Activated CD4-positive, alpha-beta memory T cell treated with anti-CD3 and anti-CD28 coated beads, Interleukin-2, amount 10 ng/mL, durations not matched to agents 7 days and 5 days (primary cell): ENCODE results near the gene RAB28. TPM values are rescaled to one million over a fixed set of nuclear protein-coding genes. Genes with fewer than 3 reads are reported as not detected.
"Not testable (repeated sequence)": the region's sequence is repeated elsewhere in the genome, so short reads cannot be mapped to it uniquely, and the experiment has no call there.

Experiments used
- CTCF ChIA-PET: fragments of 350-600 bp; sonication (Branson Sonifier 250); formaldehyde crosslinking; loops from one replicate; lab custom pipeline; 2021; ENCODE audit warnings: antibody characterized with exemption, inconsistent platforms; lab: Charles Lee
- POLR2A ChIA-PET: fragments of 350-600 bp; sonication (Branson Sonifier 250); formaldehyde crosslinking; loops from one replicate; lab custom pipeline; 2021; ENCODE audit warnings: antibody characterized with exemption; lab: Charles Lee
- DNase-seq: peaks from one replicate; pipeline ENCODE4 v3.0.0-alpha.2; 2020
- H3K27ac Mint-ChIP-seq: one replicate; pipeline ENCODE4 v1.8.0; 2021; ENCODE audit warnings: mild to moderate bottlenecking, mixed read lengths
- H3K27me3 Mint-ChIP-seq: one replicate; pipeline ENCODE4 v1.8.0; 2021; ENCODE audit warnings: mixed read lengths
- H3K36me3 Mint-ChIP-seq: one replicate; pipeline ENCODE4 v1.8.0; 2021; ENCODE audit warnings: low read depth, mixed read lengths
- H3K4me1 Mint-ChIP-seq: one replicate; pipeline ENCODE4 v1.8.0; 2021; ENCODE audit warnings: mixed read lengths
- H3K4me3 Mint-ChIP-seq: one replicate; pipeline ENCODE4 v1.8.0; 2021; ENCODE audit warnings: mild to moderate bottlenecking, mixed read lengths
- H3K9me3 Mint-ChIP-seq: one replicate; pipeline ENCODE4 v1.8.0; 2021; ENCODE audit warnings: mixed read lengths
- total RNA-seq, 2 experiments: library from RNA; stranded (reverse); gene quantifications; one replicate each; pipeline ENCODE4 v1.2.3, GENCODE V29; 2021

RAB28 gene
- total RNA-seq, 2 experiments from 2014 or later, result 18.5 TPM

DNA sequence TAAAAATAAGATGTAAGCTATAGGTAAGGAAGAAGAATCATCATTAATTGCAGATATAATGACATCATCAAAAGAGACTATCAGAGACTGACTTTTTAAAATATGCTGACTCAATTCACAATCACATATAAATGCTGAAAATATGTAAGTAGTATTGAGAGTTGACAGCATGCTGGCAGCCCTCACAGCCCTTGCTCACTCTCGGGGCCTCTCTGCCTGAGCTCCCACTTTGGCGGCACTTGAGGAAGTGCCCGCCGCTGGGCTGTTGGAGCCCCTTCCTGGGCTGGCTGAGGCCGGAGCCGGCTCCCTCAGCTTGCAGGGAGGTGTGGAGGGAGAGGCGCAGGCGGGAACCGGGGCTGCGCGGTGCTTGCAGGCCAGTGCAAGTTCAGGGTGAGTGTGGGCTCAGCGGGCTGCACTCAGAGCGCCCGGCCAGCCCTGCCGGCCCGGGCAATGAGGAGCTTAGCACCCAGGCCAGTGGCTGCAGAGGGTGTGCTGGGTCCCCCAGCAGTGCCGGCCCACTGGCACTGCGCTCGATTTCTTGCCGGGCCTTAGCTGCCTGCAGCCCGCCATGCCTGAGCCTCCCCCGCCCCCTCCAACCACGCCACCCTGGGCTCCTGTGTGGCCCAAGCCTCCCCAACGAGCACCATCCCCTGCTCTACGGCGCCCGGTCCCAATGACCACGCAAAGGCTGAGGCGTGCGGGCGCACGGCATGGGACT is 68.9 kb downstream of the RAB28 start:
- Mint-ChIP-seq H3K4me3 (no peak overlapping the region), H3K36me3 (peaks cover 20% of the 10 kb centered on the region), H3K4me1 (peaks cover 2% of the 10 kb centered on the region), H3K27me3 (no peaks in the 10 kb centered on the region), H3K27ac (no peak overlapping the region), H3K9me3 (peaks cover 11% of the 10 kb centered on the region)
- CTCF ChIA-PET, result no interaction called here
- POLR2A ChIA-PET, result no interaction called here
- no peak for DNase-seq

DNA sequence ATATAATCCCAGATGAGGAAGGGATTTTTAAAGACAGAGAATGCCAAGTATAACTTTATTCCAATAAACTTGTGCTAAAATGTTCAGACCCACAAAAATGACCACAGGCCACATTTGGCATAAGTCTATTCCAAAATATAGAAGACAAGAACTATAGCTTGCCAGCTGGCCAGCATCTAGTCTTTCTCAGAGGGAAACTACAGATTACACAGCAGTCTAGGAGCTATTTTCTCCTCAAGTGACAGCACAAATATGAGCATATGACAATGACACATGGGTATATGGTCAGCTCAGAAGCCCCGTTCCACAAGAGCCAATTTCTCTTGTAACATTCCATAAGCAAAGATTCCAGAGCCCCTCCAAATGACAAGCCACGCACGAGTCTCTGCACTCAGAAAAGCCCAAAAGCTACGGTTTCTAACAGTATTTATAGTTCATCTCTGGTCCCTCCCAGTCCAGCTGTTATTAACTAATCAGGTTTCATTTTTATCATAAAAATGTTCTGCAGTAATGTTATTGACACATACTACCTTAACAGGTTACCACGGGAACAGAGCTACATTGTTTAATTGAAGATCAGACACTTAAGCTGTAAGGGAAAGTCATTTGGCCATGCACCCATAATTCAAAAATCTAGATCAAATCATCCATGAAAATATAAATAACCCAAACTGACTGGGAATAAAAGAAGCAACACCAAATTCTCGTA is 70.3 kb downstream of the RAB28 start:
- no peak overlapping the region for H3K27ac Mint-ChIP-seq
- H3K4me1 Mint-ChIP-seq, result peaks cover 2% of the 10 kb centered on the region
- no peak overlapping the region for H3K4me3 Mint-ChIP-seq
- H3K9me3 Mint-ChIP-seq, result peaks cover 6% of the 10 kb centered on the region
- no peaks in the 10 kb centered on the region for H3K27me3 Mint-ChIP-seq
- DNase-seq, result no peak
- ChIA-PET CTCF (no interaction called here), POLR2A (no interaction called here)
- peaks cover 12% of the 10 kb centered on the region for H3K36me3 Mint-ChIP-seq

DNA sequence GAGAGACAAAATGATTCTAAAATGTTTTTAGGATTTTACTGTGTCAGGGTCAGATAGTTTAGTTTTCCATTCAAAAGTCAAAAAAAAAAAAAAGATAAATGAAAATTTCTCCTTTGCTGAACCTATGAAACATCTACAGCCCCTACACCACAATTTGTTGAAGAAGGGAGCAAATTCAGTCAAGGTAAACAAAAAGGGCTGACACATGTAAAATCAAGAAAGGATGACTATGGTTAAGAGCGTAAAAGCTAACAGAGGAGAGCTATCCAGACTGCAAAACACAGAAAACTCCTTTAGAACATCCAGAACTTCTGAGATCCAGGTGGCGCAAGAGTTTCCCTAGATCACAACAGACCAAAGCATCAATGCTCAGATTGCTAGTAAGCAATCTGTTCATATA is 72.2 kb downstream of the RAB28 start:
- peaks cover 2% of the 10 kb centered on the region for H3K9me3 Mint-ChIP-seq
- CTCF ChIA-PET, result no interaction called here
- no peak overlapping the region for H3K4me3 Mint-ChIP-seq
- H3K4me1 Mint-ChIP-seq, result peaks cover 2% of the 10 kb centered on the region
- POLR2A ChIA-PET, result no interaction called here
- H3K27me3 Mint-ChIP-seq, result no peaks in the 10 kb centered on the region
- peaks cover 10% of the 10 kb centered on the region for H3K36me3 Mint-ChIP-seq
- H3K27ac Mint-ChIP-seq, result no peak overlapping the region
- no peak for DNase-seq

DNA sequence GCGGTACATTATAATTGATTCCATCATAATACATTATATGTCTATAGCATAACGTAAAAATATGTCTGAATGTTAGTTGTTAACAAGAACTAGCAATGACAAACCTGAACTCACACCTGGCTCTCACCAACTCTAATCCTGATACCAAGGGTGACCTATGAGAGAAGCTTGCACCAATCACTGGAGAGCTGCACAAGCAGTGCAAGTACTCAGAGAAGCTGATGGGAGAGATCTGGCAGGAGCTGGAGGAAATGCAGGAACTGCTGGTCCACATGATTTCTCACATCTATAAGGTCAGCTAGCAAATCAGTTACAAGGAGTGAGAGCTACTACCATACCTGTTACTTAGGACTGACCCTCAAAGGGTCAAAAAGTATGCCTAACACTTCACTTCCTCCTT is 74.8 kb downstream of the RAB28 start:
- Mint-ChIP-seq H3K36me3 (peaks cover 14% of the 10 kb centered on the region), H3K4me3 (no peak overlapping the region), H3K4me1 (peaks cover 2% of the 10 kb centered on the region), H3K27ac (no peak overlapping the region), H3K9me3 (peaks cover 4% of the 10 kb centered on the region), H3K27me3 (no peaks in the 10 kb centered on the region)
- CTCF ChIA-PET, result no interaction called here
- POLR2A ChIA-PET, result no interaction called here
- no peak for DNase-seq

DNA sequence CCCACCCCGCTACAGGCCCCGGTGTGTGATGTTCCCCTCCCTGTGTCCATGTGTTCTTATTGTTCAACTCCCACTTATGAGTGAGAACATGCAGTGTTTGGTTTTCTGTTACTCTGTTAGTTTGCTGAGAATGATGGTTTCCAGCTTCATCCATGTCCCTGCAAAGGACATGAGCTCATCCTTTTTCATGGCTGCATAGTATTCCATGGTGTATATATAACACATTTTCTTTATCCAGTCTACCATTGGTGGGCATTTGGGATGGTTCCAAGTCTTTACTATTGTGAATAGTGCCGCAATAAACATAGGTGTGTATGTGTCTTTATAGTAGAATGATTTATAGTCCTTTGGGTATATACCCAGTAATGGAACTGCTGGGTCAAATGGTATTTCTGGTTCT is 78.0 kb downstream of the RAB28 start:
- H3K4me1 Mint-ChIP-seq, H3K27me3 Mint-ChIP-seq, H3K27ac Mint-ChIP-seq, DNase-seq, CTCF ChIA-PET, POLR2A ChIA-PET, H3K4me3 Mint-ChIP-seq, H3K9me3 Mint-ChIP-seq: not testable (repeated sequence)
- H3K36me3 Mint-ChIP-seq, result peaks cover 14% of the 10 kb centered on the region

DNA sequence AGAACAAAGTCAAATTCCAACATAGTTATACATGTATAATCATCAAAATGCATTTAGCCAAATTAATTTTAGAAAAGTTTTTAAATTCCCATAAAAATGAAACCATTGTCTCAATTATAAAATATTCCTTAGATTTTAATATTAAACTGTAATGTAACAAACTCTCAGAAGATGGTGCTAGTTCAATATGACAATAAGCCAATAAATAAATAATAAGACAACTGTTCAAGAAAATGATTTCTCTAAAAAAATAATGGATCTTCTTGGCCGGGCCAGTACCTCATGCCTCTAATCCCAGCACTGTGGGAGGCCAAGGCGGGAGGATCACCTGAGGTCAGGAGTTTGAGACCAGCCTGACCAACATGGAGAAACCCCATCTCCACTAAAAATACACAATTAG is 80.3 kb downstream of the RAB28 start:
- Mint-ChIP-seq H3K27ac (no peak overlapping the region), H3K36me3 (peaks cover 11% of the 10 kb centered on the region), H3K4me1 (no peaks in the 10 kb centered on the region), H3K4me3 (no peak overlapping the region), H3K9me3 (peaks cover 4% of the 10 kb centered on the region), H3K27me3 (no peaks in the 10 kb centered on the region)
- no peak for DNase-seq
- ChIA-PET CTCF (no interaction called here), POLR2A (no interaction called here)

DNA sequence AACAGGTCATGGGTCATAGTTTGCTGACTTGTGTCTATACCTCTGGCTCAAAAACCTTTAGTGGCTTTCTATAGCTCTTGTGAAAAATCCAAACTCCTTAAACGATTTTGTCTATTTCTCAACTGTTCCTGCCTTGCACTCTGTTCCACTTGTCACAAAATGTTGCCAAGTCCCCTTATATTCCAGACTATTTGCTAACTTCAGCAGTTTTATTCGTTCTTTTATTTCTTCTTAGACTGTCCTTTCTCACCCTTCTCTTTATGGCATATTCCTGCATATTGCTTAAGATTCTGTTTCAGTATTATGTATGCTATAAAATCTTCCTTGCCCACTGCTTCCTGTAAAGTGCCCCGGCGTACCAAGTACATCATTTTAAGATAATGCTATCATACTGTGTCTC is 80.8 kb downstream of the RAB28 start:
- H3K9me3 Mint-ChIP-seq, result peaks cover 4% of the 10 kb centered on the region
- no peak for DNase-seq
- ChIA-PET CTCF (no interaction called here), POLR2A (no interaction called here)
- H3K27me3 Mint-ChIP-seq, result no peaks in the 10 kb centered on the region
- no peaks in the 10 kb centered on the region for H3K4me1 Mint-ChIP-seq
- no peak overlapping the region for H3K27ac Mint-ChIP-seq
- H3K4me3 Mint-ChIP-seq, result no peak overlapping the region
- peaks cover 10% of the 10 kb centered on the region for H3K36me3 Mint-ChIP-seq

DNA sequence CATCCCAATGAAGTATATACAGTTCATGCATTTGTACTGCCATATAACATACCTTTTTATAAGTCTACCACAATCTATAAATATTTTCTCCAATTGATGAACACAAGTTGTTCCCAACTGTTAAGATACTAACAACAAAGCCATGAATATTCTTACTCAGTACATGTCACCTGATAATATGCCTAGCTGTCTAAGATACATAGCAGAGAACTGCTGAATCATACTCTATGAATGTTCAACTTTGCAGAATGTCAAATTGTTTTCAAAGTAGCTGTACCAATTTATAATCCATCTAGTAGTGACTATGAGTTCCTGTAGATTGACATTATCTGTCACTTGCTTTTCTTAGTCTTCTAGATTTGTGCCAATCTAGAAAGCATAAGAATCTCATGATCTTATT is 84.9 kb downstream of the RAB28 start:
- Mint-ChIP-seq H3K9me3 (no peaks in the 10 kb centered on the region), H3K4me3 (no peak overlapping the region), H3K4me1 (no peaks in the 10 kb centered on the region), H3K27ac (no peak overlapping the region), H3K36me3 (no peaks in the 10 kb centered on the region), H3K27me3 (no peaks in the 10 kb centered on the region)
- no peak for DNase-seq
- ChIA-PET CTCF (no interaction called here), POLR2A (no interaction called here)

DNA sequence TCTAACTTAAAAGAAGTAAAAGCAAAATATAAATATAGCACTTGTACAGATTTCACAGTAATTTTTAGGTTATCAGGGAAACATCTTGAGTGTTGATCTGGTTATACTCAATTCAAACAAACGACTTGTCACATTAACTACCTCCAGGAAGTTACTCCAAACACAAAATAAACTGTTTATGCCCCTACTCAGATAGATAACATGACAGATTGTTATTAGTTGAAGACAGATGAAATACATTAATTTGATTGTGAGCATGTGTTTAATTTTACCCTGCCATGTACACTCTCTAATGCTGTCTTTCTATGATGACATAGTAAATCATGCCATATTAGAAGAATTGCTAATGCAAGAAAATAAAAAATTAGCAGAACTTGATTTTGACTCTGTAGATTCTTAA is 88.0 kb downstream of the RAB28 start:
- no peaks in the 10 kb centered on the region for H3K4me1 Mint-ChIP-seq
- POLR2A ChIA-PET, result no interaction called here

DNA sequence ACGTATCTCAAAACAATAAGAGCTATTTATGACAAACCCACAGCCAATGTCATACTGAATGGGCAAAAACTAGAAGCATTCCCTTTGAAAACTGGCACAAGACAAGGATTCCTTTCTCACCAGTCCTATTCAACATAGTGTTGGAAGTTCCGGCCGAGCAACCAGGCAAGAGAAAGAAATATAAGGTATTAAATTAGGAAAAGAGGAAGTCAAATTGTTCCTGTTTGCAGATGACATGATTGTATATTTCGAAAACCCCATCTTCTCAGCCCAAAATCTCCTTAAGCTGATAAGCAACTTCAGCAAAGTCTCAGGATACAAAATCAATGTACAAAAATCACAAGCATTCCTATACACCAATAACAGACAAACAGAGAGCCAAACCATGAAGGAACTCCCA is 94.2 kb downstream of the RAB28 start:
- H3K27me3 Mint-ChIP-seq, CTCF ChIA-PET, H3K4me1 Mint-ChIP-seq, H3K4me3 Mint-ChIP-seq, H3K36me3 Mint-ChIP-seq, DNase-seq, H3K27ac Mint-ChIP-seq: not testable (repeated sequence)
- POLR2A ChIA-PET, result interaction anchor here (1.2 kb wide), 1 partner anchor 28 kb away, joined by 3 read pairs; no protein-coding TSS in a partner anchor
- H3K9me3 Mint-ChIP-seq, result peaks cover 12% of the 10 kb centered on the region

More for the DNA sequence above, 88.0 kb downstream of the RAB28 start:
- CTCF ChIA-PET, result no interaction called here
- no peak for DNase-seq
- Mint-ChIP-seq H3K4me3 (no peak overlapping the region), H3K36me3 (peaks cover 3% of the 10 kb centered on the region), H3K27me3 (no peaks in the 10 kb centered on the region), H3K9me3 (peaks cover 1% of the 10 kb centered on the region), H3K27ac (no peak overlapping the region)

DNA sequence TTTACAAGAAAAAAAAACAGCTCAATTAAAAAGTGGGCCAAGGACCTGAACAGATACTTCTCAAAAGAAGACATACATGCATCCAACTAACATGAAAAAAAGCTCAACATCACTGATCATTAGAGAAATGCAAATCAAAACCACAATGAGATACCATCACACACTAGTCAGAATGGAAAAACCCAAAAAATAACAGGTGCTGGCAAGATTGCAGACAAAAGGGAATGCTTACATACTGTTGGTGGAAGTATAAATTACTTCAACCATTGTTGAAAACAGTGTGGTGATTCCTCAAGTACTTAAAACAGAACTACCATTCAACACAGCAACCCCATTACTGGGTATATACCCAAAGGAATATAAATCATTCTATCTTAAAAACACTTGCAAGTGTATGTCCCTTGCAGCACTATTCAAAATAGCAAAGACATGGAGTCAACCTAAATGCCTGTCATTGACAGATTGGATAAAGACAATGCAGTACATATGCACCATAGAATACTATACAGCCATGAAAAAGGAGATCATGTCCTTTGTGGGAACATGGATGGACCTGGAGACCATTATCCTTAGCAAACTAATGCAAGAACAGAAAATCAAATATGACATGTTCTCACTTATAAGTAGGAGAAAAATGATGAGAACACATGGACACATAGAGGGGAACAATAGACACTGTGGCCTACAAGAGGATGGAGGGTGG is 97.6 kb downstream of the RAB28 start:
- POLR2A ChIA-PET, result no interaction called here
- H3K4me3 Mint-ChIP-seq, result no peak overlapping the region
- no peak overlapping the region for H3K27ac Mint-ChIP-seq
- CTCF ChIA-PET, result no interaction called here
- DNase-seq, result no peak
- H3K27me3 Mint-ChIP-seq, result no peaks in the 10 kb centered on the region
- H3K4me1 Mint-ChIP-seq, result peaks cover 7% of the 10 kb centered on the region
- H3K9me3 Mint-ChIP-seq, result peaks cover 12% of the 10 kb centered on the region
- peaks cover 4% of the 10 kb centered on the region for H3K36me3 Mint-ChIP-seq

DNA sequence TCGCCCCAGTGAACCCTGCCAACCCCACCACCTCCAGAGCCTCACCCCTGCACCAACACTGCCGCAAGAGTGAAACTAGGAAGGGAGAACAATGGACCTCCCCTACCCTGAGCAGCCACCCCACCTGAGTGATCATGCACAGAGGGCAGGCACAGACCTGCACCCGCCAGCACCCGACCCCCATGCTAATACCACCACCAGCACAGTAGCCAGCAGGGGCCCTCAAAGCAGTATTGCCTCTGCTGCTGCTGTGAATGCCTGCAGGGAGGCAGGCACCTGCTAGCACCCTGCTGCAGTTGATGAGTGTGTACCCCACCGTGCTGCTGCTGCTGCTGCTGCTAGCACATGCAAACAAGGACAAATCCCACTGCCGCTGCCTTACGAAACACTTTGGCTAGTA is 100.1 kb downstream of the RAB28 start:
- no peak for DNase-seq
- Mint-ChIP-seq H3K9me3 (peaks cover 9% of the 10 kb centered on the region), H3K27ac (no peak overlapping the region), H3K36me3 (peaks cover 5% of the 10 kb centered on the region), H3K27me3 (no peaks in the 10 kb centered on the region), H3K4me1 (peaks cover 7% of the 10 kb centered on the region), H3K4me3 (no peak overlapping the region)
- ChIA-PET CTCF (no interaction called here), POLR2A (no interaction called here)

DNA sequence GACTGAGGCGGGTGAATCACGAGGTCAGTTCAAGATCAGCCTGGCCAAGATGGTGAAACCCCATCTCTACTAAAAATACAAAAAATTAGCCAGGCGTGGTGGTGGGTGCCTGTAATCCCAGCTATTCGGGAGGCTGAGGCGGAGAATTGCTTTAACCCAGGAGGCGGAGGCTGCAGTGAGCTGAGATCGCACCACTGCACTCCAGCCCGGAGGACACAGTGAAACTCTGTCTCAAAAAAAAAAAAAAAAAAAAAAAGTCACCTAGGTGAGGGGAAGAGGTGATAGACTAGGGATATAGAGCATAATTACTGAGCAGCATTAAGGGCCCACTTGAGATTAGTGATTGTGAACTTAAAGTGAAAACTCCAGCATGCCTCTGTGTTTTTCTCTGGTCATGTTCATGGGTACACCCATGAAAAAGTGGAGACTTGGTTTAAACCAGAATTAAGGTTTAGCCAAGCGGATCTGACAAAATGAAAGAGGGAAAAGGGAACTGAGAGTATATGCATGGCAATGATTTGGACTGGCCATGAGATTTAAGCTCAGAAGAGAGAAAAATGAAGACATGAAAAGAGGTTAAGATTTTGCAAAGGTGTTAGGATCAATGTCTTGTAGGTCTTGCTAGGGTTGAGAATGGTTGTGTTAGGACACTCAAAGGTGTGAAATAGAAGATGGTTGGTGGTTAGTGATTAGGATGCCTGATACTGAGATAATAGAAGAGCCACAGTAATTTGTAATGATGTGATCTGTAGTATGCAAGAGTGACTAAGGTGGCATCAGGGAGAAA is 105.0 kb downstream of the RAB28 start:
- no peaks in the 10 kb centered on the region for H3K27me3 Mint-ChIP-seq
- ChIA-PET CTCF (no interaction called here), POLR2A (no interaction called here)
- H3K9me3 Mint-ChIP-seq, result no peaks in the 10 kb centered on the region
- no peaks in the 10 kb centered on the region for H3K4me1 Mint-ChIP-seq
- no peak overlapping the region for H3K27ac Mint-ChIP-seq
- H3K4me3 Mint-ChIP-seq, result no peak overlapping the region
- H3K36me3 Mint-ChIP-seq, result peaks cover 2% of the 10 kb centered on the region
- DNase-seq, result no peak
